ENCODE data around the gene NAT8L. TPM values are rescaled to one million over a fixed set of nuclear protein-coding genes. Genes with fewer than 3 reads are reported as not detected.

Gene NAT8L
- total RNA-seq, 1 donor: 0.09 TPM

- no peak for DNase-seq (ENCODE audit: low read depth)
- H3K4me3 ChIP-seq (ENCODE audit: low read depth, low read length): no peak overlapping the region
- TF ChIP-seq CTCF (IDR thresholded peaks at IDR 0.05; ENCODE audit: insufficient read depth, low read length): no peak
Observed at GRCh38 chr4:2043396-2044118, 15.6 kb upstream of the NAT8L start.

DNA sequence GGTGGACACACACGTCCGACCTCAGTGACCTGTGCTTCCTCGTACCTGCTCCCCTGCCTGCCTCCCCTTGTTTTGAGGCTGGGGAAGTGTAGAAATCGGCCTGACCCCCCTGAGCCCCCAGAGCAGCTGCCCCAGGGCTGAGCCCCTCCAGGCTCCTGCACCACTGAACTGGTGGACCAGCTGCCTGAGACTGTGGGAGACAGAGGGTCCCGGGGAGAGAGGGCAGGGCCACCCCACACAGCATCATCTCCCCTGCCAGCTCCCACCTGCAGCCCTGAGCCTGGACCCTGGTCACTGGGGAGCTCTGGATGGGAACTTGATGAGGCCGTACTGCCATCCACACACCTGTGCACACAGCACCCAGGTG, 15.0 kb upstream of the NAT8L start:
- TF ChIP-seq CTCF (IDR thresholded peaks at IDR 0.05; ENCODE audit: insufficient read depth, low read length): no peak
- no peak for DNase-seq (ENCODE audit: low read depth)
- no peak overlapping the region for H3K4me3 ChIP-seq (ENCODE audit: low read depth, low read length)

GRCh38 chr4:2044542-2045517, 14.3 kb upstream of the NAT8L start:
- TF ChIP-seq CTCF (IDR thresholded peaks at IDR 0.05; ENCODE audit: insufficient read depth, low read length): no peak
- no peak for DNase-seq (ENCODE audit: low read depth)
- no peak overlapping the region for H3K4me3 ChIP-seq (ENCODE audit: low read depth, low read length)

- no peak for TF ChIP-seq CTCF (IDR thresholded peaks at IDR 0.05; ENCODE audit: insufficient read depth, low read length)
- no peak for DNase-seq (ENCODE audit: low read depth)
- H3K4me3 ChIP-seq (ENCODE audit: low read depth, low read length): no peak overlapping the region
Observed at GRCh38 chr4:2045518-2045951, 13.6 kb upstream of the NAT8L start.

- no peak for DNase-seq (ENCODE audit: low read depth)
- no peak overlapping the region for H3K4me3 ChIP-seq (ENCODE audit: low read depth, low read length)
- no peak for TF ChIP-seq CTCF (IDR thresholded peaks at IDR 0.05; ENCODE audit: insufficient read depth, low read length)
Observed at GRCh38 chr4:2046031-2046961, 12.8 kb upstream of the NAT8L start.

DNA sequence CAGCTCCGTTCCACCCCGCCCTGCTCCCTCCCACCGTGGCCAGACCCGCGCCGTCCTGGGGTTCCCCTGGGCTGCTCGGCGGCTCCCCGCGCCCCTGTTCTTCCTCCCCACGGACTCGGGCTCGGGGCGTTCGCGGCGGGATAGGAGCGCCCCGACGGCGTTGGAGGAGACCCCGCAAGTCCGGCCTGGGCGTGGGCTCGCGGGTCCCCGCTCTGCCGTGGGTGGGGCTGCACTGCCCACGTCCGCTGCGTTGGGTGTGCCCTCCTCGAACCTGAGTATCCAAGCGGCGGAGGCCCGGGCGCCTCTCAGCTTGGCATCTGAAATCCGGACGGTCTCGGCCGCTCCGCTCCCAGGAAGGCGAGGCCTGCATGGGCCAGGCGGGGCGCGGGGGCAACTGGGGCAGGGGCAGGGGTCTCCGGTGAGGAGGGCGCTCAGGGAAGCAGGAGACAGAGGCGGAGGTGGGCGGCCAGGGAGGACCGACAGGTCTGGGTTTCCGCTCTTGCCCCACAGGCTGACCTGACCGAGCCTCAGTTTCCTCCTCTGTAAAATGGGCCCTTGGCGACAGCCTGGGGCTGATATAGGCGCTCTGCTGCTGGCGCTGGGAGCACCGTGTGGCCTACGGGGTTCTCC, 12.0 kb upstream of the NAT8L start:
- no peak overlapping the region for H3K4me3 ChIP-seq (ENCODE audit: low read depth, low read length)
- DNase-seq (ENCODE audit: low read depth): no peak
- no peak for TF ChIP-seq CTCF (IDR thresholded peaks at IDR 0.05; ENCODE audit: insufficient read depth, low read length)

Data from fibroblast of the aortic adventitia (primary cell).